NT2/D1 (cell line): Measurements from ENCODE around the gene UPP1.

ENCODE experiments used
- SUZ12 ChIP-seq: IDR thresholded peaks from 2 replicates; pipeline ENCODE4 v1.6.1; 2011; ENCODE audit not compliant: insufficient read length, insufficient read depth; ENCODE audit errors: extremely low read depth
- YY1 ChIP-seq: IDR thresholded peaks from 2 replicates; pipeline ENCODE4 v1.6.1; 2011; ENCODE audit not compliant: insufficient read length, insufficient read depth

DNA sequence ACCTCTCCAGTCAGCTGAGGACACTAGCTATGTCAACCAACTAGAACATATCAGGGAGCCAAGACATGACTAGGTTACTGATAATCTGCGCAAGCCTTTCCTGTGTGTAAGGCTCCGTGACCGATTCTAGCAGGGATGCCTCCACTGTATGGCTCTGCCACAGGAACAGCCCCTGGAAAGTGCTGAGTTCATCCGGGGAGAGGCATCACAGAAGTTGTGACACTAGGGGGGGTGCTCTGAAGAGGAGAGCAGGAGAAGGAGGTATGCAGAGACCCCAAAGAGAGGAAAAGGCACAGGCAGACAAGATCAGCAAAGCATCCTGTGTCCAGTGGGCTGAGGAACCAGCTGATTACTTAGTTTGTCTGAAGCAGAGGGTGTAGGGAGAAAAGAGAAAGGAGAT is 13.5 kb downstream of the UPP1 start:
- TF ChIP-seq YY1 (no peak), SUZ12 (no peak)
